Measurements from ENCODE around the gene BEX1. TPM values are rescaled to one million over a fixed set of nuclear protein-coding genes. Genes with fewer than 3 reads are reported as not detected.
"Not testable (repeated sequence)": the region's sequence is repeated elsewhere in the genome, so short reads cannot be mapped to it uniquely, and the experiment has no call there.

BEX1 gene
- total RNA-seq (1 to 10 TPM in 1 of 5 donors, under 1 TPM in 3, not detected in 1; 0.33 to 1.4 (median 0.56) TPM), total RNA-seq (0.06 to 2.1 (median 0.70) reads per million in 29 experiments)
- 0.64 TPM for total RNA-seq (2013)

- H3K4me1 Mint-ChIP-seq, result peaks cover 0 to 2% (median 2%) of the 10 kb centered on the region in 3 donors
- ChIA-PET CTCF (interaction anchor here in 1 of 2 donors (0.7 kb wide), 1 partner anchor 56 kb away, joined by 3 read pairs; no protein-coding TSS in a partner anchor), POLR2A (no interaction called here)
- peaks cover 26 to 29% of the 10 kb centered on the region in 2 donors for H3K27me3 Mint-ChIP-seq
- peak in 1 of 4 experiments; percentile 66 for ATAC-seq (replicated peaks in 1 of 4)
- H3K36me3 Mint-ChIP-seq, result no peaks in the 10 kb centered on the region
- peak within 1 kb of the TSS in 2 of 3 donors; percentile 25 to 54 for H3K4me3 Mint-ChIP-seq
- no peaks in the 10 kb centered on the region for H3K9me3 Mint-ChIP-seq
- Histone ChIP-seq H3K36me3 (ENCODE audit: control insufficient read depth in 2 of 2, extremely low read depth in 1 of 2, insufficient read depth in 1 of 2, low read length in 1 of 2) (no peaks in the 10 kb centered on the region), H3K4me3 (ENCODE audit: control insufficient read depth in 1 of 2, extremely low read depth in 1 of 2, low read length in 1 of 2) (no peak within 1 kb of the TSS), H3K27me3 (replicated peaks in 1 of 2; ENCODE audit: control insufficient read depth in 2 of 2, extremely low read depth in 1 of 2, insufficient read depth in 2 of 2, low read length in 1 of 2) (peaks cover 0 to 6% of the 10 kb centered on the region in 2 experiments), H3K4me1 (ENCODE audit: control insufficient read depth in 1 of 2, extremely low read depth in 1 of 2, insufficient read depth in 2 of 2, low read length in 2 of 2) (no peaks in the 10 kb centered on the region), H3K27ac (ENCODE audit: low read length) (no peak within 1 kb of the TSS), H3K9me3 (no peaks in the 10 kb centered on the region)
- no peak within 1 kb of the TSS for H3K27ac Mint-ChIP-seq
- 5% methylated on average over 14 of the region's 39 CpGs for WGBS (ENCODE audit: insufficient coverage)
- peak in 18 of 35 experiments; percentile 0 to 19 (median 3) for DNase-seq
Measured at GRCh38 chrX:103063918-103064434, at the start of gene BEX1. Gene BEX1 (minus strand): TSS chrX:103064171. CDS start chrX:103063274, 897 bp downstream.

- H3K36me3 ChIP-seq (ENCODE audit: control insufficient read depth in 2 of 2, extremely low read depth in 1 of 2, insufficient read depth in 1 of 2, low read length in 1 of 2); CTCF ChIA-PET; ATAC-seq (replicated peaks in 1 of 4); H3K4me3 Mint-ChIP-seq; H3K4me1 Mint-ChIP-seq; H3K27ac Mint-ChIP-seq; H3K4me1 ChIP-seq (ENCODE audit: control insufficient read depth in 1 of 2, extremely low read depth in 1 of 2, insufficient read depth in 2 of 2, low read length in 2 of 2); H3K9me3 ChIP-seq; H3K4me3 ChIP-seq (ENCODE audit: control insufficient read depth in 1 of 2, extremely low read depth in 1 of 2, low read length in 1 of 2); H3K36me3 Mint-ChIP-seq; H3K27me3 ChIP-seq (replicated peaks in 1 of 2; ENCODE audit: control insufficient read depth in 2 of 2, extremely low read depth in 1 of 2, insufficient read depth in 2 of 2, low read length in 1 of 2); H3K27me3 Mint-ChIP-seq; POLR2A ChIA-PET; H3K27ac ChIP-seq (ENCODE audit: low read length); DNase-seq: not testable (repeated sequence)
- WGBS (ENCODE audit: insufficient coverage), result no CpG with 5 or more reads among the region's 6 CpGs
- peaks cover 10 to 12% (median 10%) of the 10 kb centered on the region in 3 donors for H3K9me3 Mint-ChIP-seq
Measured at GRCh38 chrX:103109497-103109896, 45.5 kb upstream of the BEX1 start.

- Histone ChIP-seq H3K9me3 (no peaks in the 10 kb centered on the region), H3K27ac (ENCODE audit: low read length) (no peak overlapping the region), H3K4me3 (ENCODE audit: control insufficient read depth in 1 of 2, extremely low read depth in 1 of 2, low read length in 1 of 2) (no peak overlapping the region), H3K4me1 (ENCODE audit: control insufficient read depth in 1 of 2, extremely low read depth in 1 of 2, insufficient read depth in 2 of 2, low read length in 2 of 2) (no peaks in the 10 kb centered on the region), H3K36me3 (ENCODE audit: control insufficient read depth in 2 of 2, extremely low read depth in 1 of 2, insufficient read depth in 1 of 2, low read length in 1 of 2) (no peaks in the 10 kb centered on the region), H3K27me3 (replicated peaks in 1 of 2; ENCODE audit: control insufficient read depth in 2 of 2, extremely low read depth in 1 of 2, insufficient read depth in 2 of 2, low read length in 1 of 2) (no peaks in the 10 kb centered on the region)
- Mint-ChIP-seq H3K4me3 (no peak overlapping the region), H3K36me3 (no peaks in the 10 kb centered on the region), H3K27me3 (peaks cover 0 to 3% of the 10 kb centered on the region in 2 donors), H3K27ac (no peak overlapping the region), H3K4me1 (no peaks in the 10 kb centered on the region), H3K9me3 (peaks cover 10 to 12% (median 10%) of the 10 kb centered on the region in 3 donors)
- ATAC-seq (replicated peaks in 1 of 4), result no peak
- no CpG with 5 or more reads among the region's 4 CpGs for WGBS (ENCODE audit: insufficient coverage)
- CTCF ChIA-PET, result no interaction called here
- DNase-seq, result no peak
- POLR2A ChIA-PET, result no interaction called here
Measured at GRCh38 chrX:103107836-103108235, 43.9 kb upstream of the BEX1 start.

- H3K4me1 ChIP-seq (ENCODE audit: control insufficient read depth in 1 of 2, extremely low read depth in 1 of 2, insufficient read depth in 2 of 2, low read length in 2 of 2); H3K27me3 ChIP-seq (replicated peaks in 1 of 2; ENCODE audit: control insufficient read depth in 2 of 2, extremely low read depth in 1 of 2, insufficient read depth in 2 of 2, low read length in 1 of 2); H3K9me3 ChIP-seq; H3K4me1 Mint-ChIP-seq; POLR2A ChIA-PET; H3K27ac Mint-ChIP-seq; DNase-seq; H3K27ac ChIP-seq (ENCODE audit: low read length); H3K27me3 Mint-ChIP-seq; H3K4me3 Mint-ChIP-seq; ATAC-seq (replicated peaks in 1 of 4); CTCF ChIA-PET; H3K4me3 ChIP-seq (ENCODE audit: control insufficient read depth in 1 of 2, extremely low read depth in 1 of 2, low read length in 1 of 2); H3K36me3 Mint-ChIP-seq; H3K36me3 ChIP-seq (ENCODE audit: control insufficient read depth in 2 of 2, extremely low read depth in 1 of 2, insufficient read depth in 1 of 2, low read length in 1 of 2): not testable (repeated sequence)
- H3K9me3 Mint-ChIP-seq, result peaks cover 10 to 12% (median 10%) of the 10 kb centered on the region in 3 donors
- WGBS (ENCODE audit: insufficient coverage), result no CpG with 5 or more reads among the region's 21 CpGs
Measured at GRCh38 chrX:103107227-103107737, 43.3 kb upstream of the BEX1 start.

GRCh38 chrX:103104370-103104769 is 40.4 kb upstream of the BEX1 start:
- H3K4me1 ChIP-seq (ENCODE audit: control insufficient read depth in 1 of 2, extremely low read depth in 1 of 2, insufficient read depth in 2 of 2, low read length in 2 of 2); H3K4me3 ChIP-seq (ENCODE audit: control insufficient read depth in 1 of 2, extremely low read depth in 1 of 2, low read length in 1 of 2); H3K9me3 ChIP-seq; DNase-seq; CTCF ChIA-PET; ATAC-seq (replicated peaks in 1 of 4); H3K4me1 Mint-ChIP-seq; H3K4me3 Mint-ChIP-seq; H3K27ac Mint-ChIP-seq; H3K36me3 ChIP-seq (ENCODE audit: control insufficient read depth in 2 of 2, extremely low read depth in 1 of 2, insufficient read depth in 1 of 2, low read length in 1 of 2); H3K27me3 ChIP-seq (replicated peaks in 1 of 2; ENCODE audit: control insufficient read depth in 2 of 2, extremely low read depth in 1 of 2, insufficient read depth in 2 of 2, low read length in 1 of 2); H3K36me3 Mint-ChIP-seq; H3K27ac ChIP-seq (ENCODE audit: low read length); H3K27me3 Mint-ChIP-seq; POLR2A ChIA-PET: not testable (repeated sequence)
- WGBS (ENCODE audit: insufficient coverage), result 80% methylated on average over 2 of the region's 26 CpGs
- peaks cover 7 to 10% (median 9%) of the 10 kb centered on the region in 3 donors for H3K9me3 Mint-ChIP-seq

- H3K9me3 Mint-ChIP-seq; ATAC-seq (replicated peaks in 1 of 4); H3K27me3 Mint-ChIP-seq; H3K27ac Mint-ChIP-seq; H3K4me1 ChIP-seq (ENCODE audit: control insufficient read depth in 1 of 2, extremely low read depth in 1 of 2, insufficient read depth in 2 of 2, low read length in 2 of 2); DNase-seq; H3K36me3 ChIP-seq (ENCODE audit: control insufficient read depth in 2 of 2, extremely low read depth in 1 of 2, insufficient read depth in 1 of 2, low read length in 1 of 2); H3K4me1 Mint-ChIP-seq; CTCF ChIA-PET; H3K4me3 ChIP-seq (ENCODE audit: control insufficient read depth in 1 of 2, extremely low read depth in 1 of 2, low read length in 1 of 2); H3K27ac ChIP-seq (ENCODE audit: low read length); H3K4me3 Mint-ChIP-seq; H3K9me3 ChIP-seq; H3K36me3 Mint-ChIP-seq; POLR2A ChIA-PET; H3K27me3 ChIP-seq (replicated peaks in 1 of 2; ENCODE audit: control insufficient read depth in 2 of 2, extremely low read depth in 1 of 2, insufficient read depth in 2 of 2, low read length in 1 of 2): not testable (repeated sequence)
- WGBS (ENCODE audit: insufficient coverage), result no CpG with 5 or more reads among the region's 2 CpGs
Measured at GRCh38 chrX:103103866-103104265, 39.9 kb upstream of the BEX1 start.
